Uterus (tissue), 2 donors: ENCODE measurements around the gene GRIN3A.
"Not testable (repeated sequence)": the region's sequence is repeated elsewhere in the genome, so short reads cannot be mapped to it uniquely, and the experiment has no call there.

Experiments used
- POLR2A ChIP-seq, 2 donors: fragments of 450-650 bp; IDR thresholded peaks; one replicate each; pipeline ENCODE4 v1.6.1; 2016; ENCODE audit warnings: antibody characterized with exemption in 2 of 2, mild to moderate bottlenecking in 1 of 2, moderate library complexity in 1 of 2
- TF ChIP-seq, protein P1 (sequence below), 4 experiments: fragments of 200-600 bp in 2 of 4; fragments of 450-650 bp in 2 of 4; sonication (generic) in 2 of 4; IDR thresholded peaks; one replicate each; pipeline ENCODE4 v1.5.1; 2016 to 2019; ENCODE audit warnings: antibody characterized with exemption in 4 of 4, mild to moderate bottlenecking in 2 of 4, moderate library complexity in 1 of 4

DNA sequence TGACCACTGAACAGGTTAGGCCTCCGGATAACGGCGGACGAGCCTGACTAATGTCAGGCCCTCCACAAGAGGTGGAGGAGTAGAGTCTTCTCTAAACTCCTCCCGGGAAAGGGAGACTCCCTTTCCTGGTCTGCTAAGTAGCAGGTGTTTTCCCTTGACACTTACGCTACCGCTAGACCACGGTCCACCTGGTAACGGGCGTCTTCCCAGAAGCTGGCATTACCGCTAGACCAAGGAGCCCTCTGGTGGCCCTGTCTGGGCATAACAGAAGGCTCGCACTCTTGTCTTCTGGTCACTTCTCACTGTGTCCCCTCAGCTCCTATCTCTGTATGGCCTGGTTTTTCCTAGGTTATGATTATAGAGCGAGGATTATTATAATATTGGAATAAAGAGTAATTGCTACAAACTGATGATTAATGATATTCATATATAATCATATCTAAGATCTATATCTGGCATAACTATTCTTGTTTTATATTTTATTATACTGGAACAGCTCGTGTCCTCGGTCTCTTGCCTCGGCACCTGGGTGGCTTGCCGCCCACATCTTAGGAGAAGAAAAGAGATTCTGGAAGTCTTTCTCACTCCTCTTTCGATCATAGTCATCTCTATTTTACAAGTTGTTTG lies 188.9 kb downstream of the GRIN3A start:
- TF ChIP-seq, protein P1, sequence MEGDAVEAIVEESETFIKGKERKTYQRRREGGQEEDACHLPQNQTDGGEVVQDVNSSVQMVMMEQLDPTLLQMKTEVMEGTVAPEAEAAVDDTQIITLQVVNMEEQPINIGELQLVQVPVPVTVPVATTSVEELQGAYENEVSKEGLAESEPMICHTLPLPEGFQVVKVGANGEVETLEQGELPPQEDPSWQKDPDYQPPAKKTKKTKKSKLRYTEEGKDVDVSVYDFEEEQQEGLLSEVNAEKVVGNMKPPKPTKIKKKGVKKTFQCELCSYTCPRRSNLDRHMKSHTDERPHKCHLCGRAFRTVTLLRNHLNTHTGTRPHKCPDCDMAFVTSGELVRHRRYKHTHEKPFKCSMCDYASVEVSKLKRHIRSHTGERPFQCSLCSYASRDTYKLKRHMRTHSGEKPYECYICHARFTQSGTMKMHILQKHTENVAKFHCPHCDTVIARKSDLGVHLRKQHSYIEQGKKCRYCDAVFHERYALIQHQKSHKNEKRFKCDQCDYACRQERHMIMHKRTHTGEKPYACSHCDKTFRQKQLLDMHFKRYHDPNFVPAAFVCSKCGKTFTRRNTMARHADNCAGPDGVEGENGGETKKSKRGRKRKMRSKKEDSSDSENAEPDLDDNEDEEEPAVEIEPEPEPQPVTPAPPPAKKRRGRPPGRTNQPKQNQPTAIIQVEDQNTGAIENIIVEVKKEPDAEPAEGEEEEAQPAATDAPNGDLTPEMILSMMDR (IDR thresholded peaks at IDR 0.05) = not testable (repeated sequence)
- TF ChIP-seq POLR2A (IDR thresholded peaks at IDR 0.05) = not testable (repeated sequence)
